K562 (cell line): ENCODE results near the gene EGFL7. TPM values are rescaled to one million over a fixed set of nuclear protein-coding genes. Genes with fewer than 3 reads are reported as not detected.
A peak's percentile ranks its signal among the peaks of the same experiment; 100 is the strongest.

Source experiments
- ATAC-seq: fragments of 200-7000 bp; cut with Tn5 transposase; 3 replicates; pipeline ENCODE4 v1.9.1; 2020; ENCODE audit warnings: moderate library complexity
- BruUV-seq: library from RNA; stranded (reverse); fragments of 400-500 nt; replicated peaks from 2 replicates; lab custom pipeline; 2021; lab: Mats Ljungman, UMichigan
- CTCF ChIA-PET: fragments of 300-600 bp; formaldehyde crosslinking; extraction: SDS; loops from one replicate; lab custom pipeline; 2021; ENCODE audit warnings: low intra/inter-chr PET ratio; lab: Yijun Ruan, JAX
- POLR2A ChIA-PET: fragments of 300-600, 350-650 bp; sonication (Branson Sonifier 250); formaldehyde crosslinking; extraction: SDS; loops from one replicate; lab custom pipeline; 2021; ENCODE audit warnings: antibody characterized with exemption, inconsistent platforms; lab: Yijun Ruan, JAX
- DNase-seq, 4 experiments: peaks; one replicate each; pipeline versions ENCODE4 v3.0.0 to v3.0.0-alpha.2; 2011 to 2018; ENCODE audit warnings: low spot score in 3 of 4, mixed read lengths in 3 of 4; ENCODE audit errors: extremely low read depth in 1 of 4
- FAIRE-seq: peaks from 2 replicates; lab custom pipeline; 2011; peaks lifted over from hg19 to GRCh38; lab: Jason Lieb, UNC
- H2AFZ ChIP-seq: 2 replicates; pipeline ENCODE4 v1.6.0; 2011; ENCODE audit warnings: low read depth, low read length, control low read depth, inconsistent platforms
- H3K27ac ChIP-seq: fragments of 200-600 bp; 3 replicates; pipeline ENCODE4 v1.8.0; 2011; ENCODE audit warnings: low read depth, mild to moderate bottlenecking, control low read depth, inconsistent platforms, low read length, moderate library complexity, mixed read lengths; ENCODE audit errors: extremely low read depth
- H3K27me3 ChIP-seq, 2 experiments: fragments of 300-600 bp in 1 of 2; 2 replicates in 1 of 2; 3 replicates in 1 of 2; pipeline versions ENCODE4 v1.6.0 to v1.8.0; 2011; ENCODE audit warnings: inconsistent platforms in 2 of 2, low read length in 2 of 2, mild to moderate bottlenecking in 1 of 2, mixed read lengths in 1 of 2, moderate library complexity in 1 of 2; ENCODE audit not compliant: control insufficient read depth in 2 of 2, insufficient read depth in 2 of 2
- H3K36me3 ChIP-seq: fragments of 300-600 bp; 3 replicates; pipeline ENCODE4 v1.8.0; 2011; ENCODE audit warnings: mild to moderate bottlenecking, low read length, inconsistent platforms; ENCODE audit not compliant: control insufficient read depth, insufficient read depth
- H3K4me1 ChIP-seq, 2 experiments: fragments of 200-600 bp in 1 of 2; replicated peaks in 1 of 2; 2 replicates in 1 of 2; 3 replicates in 1 of 2; pipeline versions ENCODE4 v1.5.1 to v1.8.0; 2011; ENCODE audit warnings: inconsistent platforms in 2 of 2, low read length in 2 of 2, mild to moderate bottlenecking in 1 of 2, mixed read lengths in 1 of 2, moderate library complexity in 1 of 2; ENCODE audit not compliant: control insufficient read depth in 2 of 2, insufficient read depth in 2 of 2
- H3K4me2 ChIP-seq: 2 replicates; pipeline ENCODE4 v1.6.1; 2011; ENCODE audit warnings: low read length, control low read depth, inconsistent platforms, mixed read lengths; ENCODE audit not compliant: insufficient read depth
- H3K4me3 ChIP-seq: fragments of 200-600 bp; sonication (generic), shearing (Covaris generic); 2 replicates; pipeline ENCODE4 v1.5.1; 2016; ENCODE audit warnings: control low read depth, inconsistent platforms
- H3K79me2 ChIP-seq: fragments of 200-600 bp; 3 replicates; pipeline ENCODE4 v1.8.0; 2011; ENCODE audit warnings: low read length, inconsistent platforms; ENCODE audit not compliant: control insufficient read depth, insufficient read depth
- H3K9ac ChIP-seq, 2 experiments: 2 replicates each; pipeline versions ENCODE4 v1.6.0 to v1.6.1; 2011; ENCODE audit warnings: low read depth in 2 of 2, low read length in 2 of 2, control low read depth in 1 of 2, inconsistent platforms in 1 of 2, mild to moderate bottlenecking in 1 of 2, mixed read lengths in 1 of 2; ENCODE audit not compliant: insufficient read depth in 1 of 2
- H3K9me1 ChIP-seq: one replicate; pipeline ENCODE4 v1.6.0; 2011; ENCODE audit warnings: inconsistent platforms, mild to moderate bottlenecking, low read length, moderate library complexity; ENCODE audit not compliant: control insufficient read depth, insufficient read depth
- H3K9me3 ChIP-seq: replicated peaks from 2 replicates; pipeline ENCODE4 v1.5.1; 2011; ENCODE audit warnings: low read depth, low read length, inconsistent platforms; ENCODE audit not compliant: control insufficient read depth, insufficient read depth
- H4K20me1 ChIP-seq: replicated peaks from 2 replicates; pipeline ENCODE4 v1.6.1; 2011; ENCODE audit warnings: low read length, inconsistent platforms, mixed read lengths; ENCODE audit not compliant: control insufficient read depth, insufficient read depth
- CTCF ChIP-seq, 3 experiments: IDR thresholded peaks in 2 of 3; conservative IDR thresholded peaks in 1 of 3; 2 replicates each; pipeline ENCODE4 v1.5.1; 2011 to 2012; ENCODE audit warnings: low read length in 3 of 3, mild to moderate bottlenecking in 3 of 3, control low read depth in 2 of 3, improper control_type of control experiment in 1 of 3, inconsistent platforms in 1 of 3, low read depth in 1 of 3, mixed read lengths in 1 of 3, moderate library complexity in 1 of 3; ENCODE audit not compliant: insufficient read depth in 2 of 3
- ESRRA ChIP-seq: fragments of 450-650 bp; IDR thresholded peaks from 2 replicates; pipeline ENCODE4 v1.6.1; 2014; ENCODE audit warnings: low read depth, mild to moderate bottlenecking, moderate library complexity, borderline replicate concordance
- FOXA3 ChIP-seq, 2 experiments: fragments of 450-650 bp in 1 of 2; sonication (generic) in 1 of 2; formaldehyde crosslinking; IDR thresholded peaks in 1 of 2; conservative IDR thresholded peaks in 1 of 2; 2 replicates each; pipeline versions ENCODE4 v1.4.0 to v1.8.0; 2020 to 2022; ENCODE audit warnings: mild to moderate bottlenecking in 2 of 2, missing genetic modification reagents in 1 of 2
- MAFK ChIP-seq: IDR thresholded peaks from 2 replicates; pipeline ENCODE4 v1.6.1; 2011; ENCODE audit warnings: low read length, improper control_type of control experiment
- MYC ChIP-seq, 2 experiments: fragments of 250-450 bp in 1 of 2; sonication (Bioruptor Pico) in 1 of 2; IDR thresholded peaks; 2 replicates each; pipeline versions ENCODE4 v1.5.1 to v1.6.1; 2012 to 2021; ENCODE audit warnings: low read depth in 2 of 2, borderline replicate concordance in 1 of 2, improper control_type of control experiment in 1 of 2, low read length in 1 of 2, mild to moderate bottlenecking in 1 of 2, moderate library complexity in 1 of 2
- POLR2A ChIP-seq: fragments of 450-650 bp; conservative IDR thresholded peaks from 2 replicates; pipeline ENCODE4 v1.6.1; 2016
- REST ChIP-seq, 2 experiments: fragments of 450-650 bp; formaldehyde crosslinking in 1 of 2; IDR thresholded peaks; 2 replicates each; pipeline versions ENCODE4 v1.4.0 to v1.6.1; 2014 to 2020; ENCODE audit warnings: mild to moderate bottlenecking in 2 of 2, borderline replicate concordance in 1 of 2, low read depth in 1 of 2
- SMARCA4 ChIP-seq: fragments of 450-650 bp; IDR thresholded peaks from 2 replicates; pipeline ENCODE4 v1.6.1; 2016
- ZNF655 ChIP-seq: fragments of 250-450 bp; sonication (Bioruptor Pico); IDR thresholded peaks from 2 replicates; pipeline ENCODE4 v1.5.0; 2021
- WGBS: fragments of 100-300 bp; shearing (Covaris generic); methylation state at CpG from one replicate; pipeline ENCODE4 v1.1.6; 2016; ENCODE audit warnings: low coverage, mixed read lengths; ENCODE audit not compliant: insufficient coverage; ENCODE audit errors: missing lambda C conversion rate; 5-methylcytosine and 5-hydroxymethylcytosine counted together
- in situ Hi-C: fragments of 300-500 bp; cut with MboI; formaldehyde crosslinking; loops from 4 replicates; pipeline ENCODE4 v1.15.0; 2018; ENCODE audit warnings: inconsistent platforms, mixed read lengths
- intact Hi-C: fragments of 100-400 bp; cut with micrococcal nuclease; formaldehyde crosslinking; loops from 2 replicates; pipeline ENCODE4 v1.14.2; 2022
- polyA plus RNA-seq, 8 experiments: library from polyadenylated mRNA; depleted of rRNA in 4 of 8; stranded (reverse) in 5 of 8; unstranded in 3 of 8; fragments of >200 nt; fragmentation: Nextera tagmentation in 2 of 8; fragmentation: Illumina TruSeq in 1 of 8; extraction: Ambion mirVana in 2 of 8; extraction: Trizol in 1 of 8; gene quantifications; 2 replicates each; pipeline versions ENCODE4 v1.2.1 to v1.2.3, GENCODE V29; 2011 to 2014; ENCODE audit warnings: inconsistent platforms in 1 of 8, missing spikeins in 1 of 8
- total RNA-seq, 7 experiments: library from RNA; depleted of rRNA in 6 of 7; stranded (reverse); fragments of >200 nt in 6 of 7; fragmentation: Illumina TruSeq in 2 of 7; extraction: Trizol in 2 of 7; gene quantifications; 2 replicates each; pipeline versions ENCODE4 v1.2.1 to v1.2.3, GENCODE V29; 2011 to 2021; ENCODE audit warnings: low replicate concordance in 1 of 7

Gene EGFL7
- total and polyA plus RNA-seq, 9 of the 15 experiments (the other 6 are each of a cell fraction or from before 2014, with no cell fraction given), result 1.5 to 286 (median 55.5) TPM

- Histone ChIP-seq H2AFZ (no peak overlapping the region), H3K4me2 (peak overlapping the region; percentile 95), H3K9me3 (0 out of 2 replicates have a peak, but pooled peaks cover 3% of the 10 kb centered on the region), H3K27ac (peak overlapping the region; percentile 79), H3K79me2 (peaks cover 70% of the 10 kb centered on the region), H3K4me3 (peak overlapping the region; percentile 81), H3K36me3 (peaks cover 62% of the 10 kb centered on the region; the same call in 2 of the 3 replicates), H3K27me3 (no peaks in the 10 kb centered on the region), H3K9me1 (peaks cover 2% of the 10 kb centered on the region), H3K9ac (peak overlapping the region; percentile 77 to 97), H4K20me1 (peaks cover 50% of the 10 kb centered on the region), H3K4me1 (peaks cover 18 to 96% of the 10 kb centered on the region in 2 experiments)
- POLR2A ChIA-PET, result no interaction called here
- no peak for FAIRE-seq
- ATAC-seq, result peak; percentile 59
- CTCF ChIA-PET, result interaction anchor here (0.8 kb wide), 1 partner anchor 20 kb away, joined by 3 read pairs; no protein-coding TSS in a partner anchor
- WGBS, result under 1% methylated on average over 42 of the region's 49 CpGs
- intact Hi-C loops (no loop called here), in situ Hi-C loops (no loop called here)
- no TSS peak for BruUV-seq
- DNase-seq, result peak in 1 of 4 experiments; percentile 76
- no peak for TF ChIP-seq FOXA3 (CRISPR knock-in tag; conservative IDR thresholded peaks at IDR 0.05 in 1 of 2, IDR thresholded peaks at IDR 0.05 in 1 of 2)
- TF ChIP-seq CTCF (IDR thresholded peaks at IDR 0.05 in 2 of 3, conservative IDR thresholded peaks at IDR 0.05 in 1 of 3; ENCODE audit: insufficient read depth in 2 of 3, low read depth in 1 of 3, low read length in 3 of 3), result peak in 2 of 3 experiments; percentile 43 to 93; a peak in 5 of 6 replicates
- no peak for TF ChIP-seq ZNF655 (CRISPR knock-in tag)
- no peak for TF ChIP-seq SMARCA4
- no peak for TF ChIP-seq MAFK
- TF ChIP-seq ESRRA, result no peak; the same call in 1 of the 2 replicates
- peak; percentile 70 for TF ChIP-seq POLR2A
- TF ChIP-seq MYC (IDR thresholded peaks at IDR 0.05; ENCODE audit: low read depth, low read length), result no peak
- 0 out of 2 replicates have a peak, but pooled peaks have one; percentile 20 for TF ChIP-seq MYC (CRISPR knock-in tag; IDR thresholded peaks at IDR 0.05; ENCODE audit: borderline replicate concordance, low read depth)
- peak; percentile 20; the same call in 1 of the 2 replicates for TF ChIP-seq REST (IDR thresholded peaks at IDR 0.05; ENCODE audit: borderline replicate concordance)
- peak; percentile 76; the same call in 1 of the 2 replicates for TF ChIP-seq REST (CRISPR knock-in tag; IDR thresholded peaks at IDR 0.05; ENCODE audit: low read depth)
Observed at GRCh38 chr9:136665111-136665703, 2.5 kb downstream of the EGFL7 start.
